Endodermal cell (in vitro differentiated cells): ENCODE data around the gene SRSF10. TPM values are rescaled to one million over a fixed set of nuclear protein-coding genes. Genes with fewer than 3 reads are reported as not detected.
"Not testable (repeated sequence)": the region's sequence is repeated elsewhere in the genome, so short reads cannot be mapped to it uniquely, and the experiment has no call there.

Experiments
- DNase-seq: peaks from one replicate; pipeline ENCODE4 v3.0.0-alpha.2; 2017
- H3K27ac ChIP-seq: 2 replicates; pipeline ENCODE4 v1.5.1; 2013; ENCODE audit warnings: mild to moderate bottlenecking, low read depth, low read length, moderate library complexity
- H3K27me3 ChIP-seq: 2 replicates; pipeline ENCODE4 v1.6.1; 2013; ENCODE audit warnings: mild to moderate bottlenecking, low read length, moderate library complexity; ENCODE audit not compliant: insufficient read depth, control insufficient read depth, poor library complexity, severe bottlenecking
- H3K36me3 ChIP-seq: 2 replicates; pipeline ENCODE4 v1.7.0; 2013; ENCODE audit warnings: mild to moderate bottlenecking, low read length, moderate library complexity; ENCODE audit not compliant: control insufficient read depth, insufficient read depth
- H3K4me1 ChIP-seq: one replicate; pipeline ENCODE4 v1.7.0; 2013; ENCODE audit warnings: low read length; ENCODE audit not compliant: control insufficient read depth, insufficient read depth
- H3K4me3 ChIP-seq: 2 replicates; pipeline ENCODE4 v1.5.1; 2013; ENCODE audit warnings: mild to moderate bottlenecking, low read length, moderate library complexity
- H3K9ac ChIP-seq: 2 replicates; pipeline ENCODE4 v1.6.1; 2013; ENCODE audit warnings: mild to moderate bottlenecking, low read length, moderate library complexity; ENCODE audit not compliant: poor library complexity, severe bottlenecking; ENCODE audit errors: extremely low read depth
- H3K9me3 ChIP-seq: 2 replicates; pipeline ENCODE4 v1.6.1; 2013; ENCODE audit warnings: mild to moderate bottlenecking, low read length, moderate library complexity; ENCODE audit not compliant: control insufficient read depth
- H3K27ac Mint-ChIP-seq: 2 replicates; pipeline ENCODE4 v1.8.0; 2020; ENCODE audit warnings: mixed read lengths
- H3K27me3 Mint-ChIP-seq: 2 replicates; pipeline ENCODE4 v1.8.0; 2021; ENCODE audit warnings: mild to moderate bottlenecking, mixed read lengths; ENCODE audit not compliant: insufficient read depth
- H3K36me3 Mint-ChIP-seq: 2 replicates; pipeline ENCODE4 v1.8.0; 2020; ENCODE audit warnings: low read depth, mixed read lengths
- H3K4me1 Mint-ChIP-seq: 2 replicates; pipeline ENCODE4 v1.8.0; 2020; ENCODE audit warnings: mixed read lengths
- H3K4me3 Mint-ChIP-seq: 2 replicates; pipeline ENCODE4 v1.8.0; 2020; ENCODE audit warnings: mild to moderate bottlenecking, moderate library complexity, mixed read lengths
- H3K9me3 Mint-ChIP-seq: 2 replicates; pipeline ENCODE4 v1.8.0; 2020; ENCODE audit warnings: mild to moderate bottlenecking, mixed read lengths
- WGBS, 2 experiments: methylation state at CpG; one replicate each; pipeline versions ENCODE4 v1.1.5 to v1.1.7; 2013; ENCODE audit warnings: missing lambda C conversion rate in 2 of 2, mixed read lengths in 1 of 2; ENCODE audit not compliant: insufficient coverage in 1 of 2, insufficient read length in 1 of 2; 5-methylcytosine and 5-hydroxymethylcytosine counted together
- total RNA-seq, 2 donors: library from RNA; stranded (reverse); fragmentation: NEBNext Ultra II Directional in 1 of 2; extraction: Animal tissue kit (Norgen Biotek cat#: 25700) in 1 of 2; gene quantifications; 2 replicates in 1 of 2; 3 replicates in 1 of 2; pipeline ENCODE4 v1.2.1, GENCODE V29; 2021
- TF ChIP-seq, protein P1 (sequence below): fragments of 200-600 bp; sonication (generic); conservative IDR thresholded peaks from 2 replicates; pipeline ENCODE4 v1.5.0; 2021; ENCODE audit warnings: antibody characterized with exemption, mild to moderate bottlenecking

SRSF10 gene
- total RNA-seq, 2 donors from 2014 or later = 162 to 170 TPM

DNA sequence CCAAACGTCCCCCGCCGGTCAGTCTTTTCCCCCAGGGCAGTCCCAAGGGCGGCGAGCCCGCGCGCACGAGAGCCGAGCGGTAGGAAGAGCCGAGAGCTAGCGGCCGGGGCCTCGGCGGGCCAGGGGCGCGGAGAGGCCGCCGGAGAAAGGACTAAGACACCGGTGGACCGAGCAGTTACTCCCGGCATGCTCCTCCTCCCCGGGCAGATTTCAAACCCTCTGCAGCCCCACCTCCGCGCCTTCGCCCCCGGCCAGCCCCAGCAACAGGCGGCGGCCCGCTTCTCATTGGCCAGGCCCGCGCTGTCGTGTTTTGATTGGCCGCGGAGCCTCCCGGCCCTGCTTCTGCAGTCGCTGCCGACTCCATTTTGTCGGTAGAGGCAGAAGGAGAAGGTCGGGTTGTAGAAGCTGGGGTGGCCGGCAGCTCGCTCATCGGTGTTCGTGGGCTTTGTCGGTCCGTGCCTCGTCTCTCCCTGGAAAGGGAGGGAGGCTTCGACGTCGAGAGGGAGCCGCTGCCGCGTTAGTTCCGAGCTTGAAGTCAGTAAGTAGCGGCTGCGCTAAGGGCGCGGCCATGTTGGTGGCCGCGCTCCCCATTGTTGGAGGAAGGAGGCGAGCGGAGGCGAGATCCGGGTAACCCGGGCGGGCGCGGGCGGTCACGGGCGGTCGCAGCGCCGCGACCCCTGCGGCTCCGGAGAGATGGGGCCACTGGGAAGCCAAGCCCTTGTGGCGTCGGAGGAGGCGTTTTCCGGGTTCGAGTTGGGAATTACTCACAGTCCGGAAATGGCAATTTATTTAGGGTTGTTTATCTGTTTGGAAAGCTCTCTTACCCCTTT is 20.5 kb downstream of the SRSF10 start, which contains the start of gene PNRC2:
PNRC2 (plus strand) TSS at position 368 of the 830 bp plus-strand sequence. CDS start 1,630 bp downstream, outside the sequence.
- H3K27me3 ChIP-seq = no peaks in the 10 kb centered on the region
- Mint-ChIP-seq H3K27ac (peak within 1 kb of the TSS; percentile 100), H3K4me1 (peaks cover 16% of the 10 kb centered on the region), H3K27me3 (no peaks in the 10 kb centered on the region), H3K4me3 (peak within 1 kb of the TSS; percentile 98), H3K36me3 (peaks cover 19% of the 10 kb centered on the region), H3K9me3 (no peaks in the 10 kb centered on the region)
- DNase-seq = peak; percentile 99
- peaks cover 32% of the 10 kb centered on the region for H3K36me3 ChIP-seq
- H3K27ac ChIP-seq = peak within 1 kb of the TSS; percentile 99
- H3K4me1 ChIP-seq = peaks cover 3% of the 10 kb centered on the region
- TF ChIP-seq, protein P1, sequence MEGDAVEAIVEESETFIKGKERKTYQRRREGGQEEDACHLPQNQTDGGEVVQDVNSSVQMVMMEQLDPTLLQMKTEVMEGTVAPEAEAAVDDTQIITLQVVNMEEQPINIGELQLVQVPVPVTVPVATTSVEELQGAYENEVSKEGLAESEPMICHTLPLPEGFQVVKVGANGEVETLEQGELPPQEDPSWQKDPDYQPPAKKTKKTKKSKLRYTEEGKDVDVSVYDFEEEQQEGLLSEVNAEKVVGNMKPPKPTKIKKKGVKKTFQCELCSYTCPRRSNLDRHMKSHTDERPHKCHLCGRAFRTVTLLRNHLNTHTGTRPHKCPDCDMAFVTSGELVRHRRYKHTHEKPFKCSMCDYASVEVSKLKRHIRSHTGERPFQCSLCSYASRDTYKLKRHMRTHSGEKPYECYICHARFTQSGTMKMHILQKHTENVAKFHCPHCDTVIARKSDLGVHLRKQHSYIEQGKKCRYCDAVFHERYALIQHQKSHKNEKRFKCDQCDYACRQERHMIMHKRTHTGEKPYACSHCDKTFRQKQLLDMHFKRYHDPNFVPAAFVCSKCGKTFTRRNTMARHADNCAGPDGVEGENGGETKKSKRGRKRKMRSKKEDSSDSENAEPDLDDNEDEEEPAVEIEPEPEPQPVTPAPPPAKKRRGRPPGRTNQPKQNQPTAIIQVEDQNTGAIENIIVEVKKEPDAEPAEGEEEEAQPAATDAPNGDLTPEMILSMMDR = peak; percentile 29
- WGBS, 2 experiments = 0 to 2% methylated on average over 31 to 84 of the region's 84 CpGs
- H3K4me3 ChIP-seq = peak within 1 kb of the TSS; percentile 97
- H3K9me3 ChIP-seq = no peaks in the 10 kb centered on the region
- peak within 1 kb of the TSS; percentile 97 for H3K9ac ChIP-seq

DNA sequence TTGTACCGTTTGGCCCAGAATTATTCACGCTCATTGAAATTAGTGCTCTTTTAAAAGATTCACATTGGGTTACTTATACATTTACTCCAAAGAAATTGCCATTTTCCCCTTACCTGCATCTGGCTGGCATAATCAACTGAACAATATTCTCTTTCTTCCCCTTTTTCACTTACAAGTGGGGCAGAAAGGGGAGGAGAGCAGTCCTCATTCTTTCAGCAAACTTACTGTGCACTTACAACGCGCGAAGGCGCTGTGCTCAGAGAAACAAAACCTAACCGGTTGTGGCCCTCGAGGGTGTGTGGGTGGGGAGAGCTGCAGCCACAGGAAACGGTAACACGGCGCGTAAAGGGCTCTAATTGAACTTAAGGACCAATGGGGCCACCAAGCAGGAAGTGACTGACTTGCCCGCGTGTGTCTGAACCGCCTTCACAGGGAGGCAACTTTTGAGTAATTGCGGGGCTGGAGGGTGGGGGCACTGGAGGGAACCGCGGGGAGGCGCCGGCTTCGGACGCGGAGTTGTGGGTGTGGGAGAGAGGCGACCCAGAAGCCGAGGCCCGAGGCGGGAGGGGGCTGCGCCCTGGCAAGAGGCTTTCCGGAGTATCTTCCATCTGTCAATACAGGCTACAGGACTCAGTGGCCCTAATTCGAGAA is 21.2 kb downstream of the SRSF10 start:
- no peaks in the 10 kb centered on the region for H3K9me3 Mint-ChIP-seq
- H3K27me3 Mint-ChIP-seq = no peaks in the 10 kb centered on the region
- Histone ChIP-seq H3K27me3 (no peaks in the 10 kb centered on the region), H3K4me3 (peak overlapping the region; percentile 97), H3K4me1 (peaks cover 3% of the 10 kb centered on the region), H3K36me3 (peaks cover 24% of the 10 kb centered on the region), H3K9ac (peak overlapping the region; percentile 97), H3K27ac (peak overlapping the region; percentile 99), H3K9me3 (no peaks in the 10 kb centered on the region)
- DNase-seq = peak; percentile 91
- peak overlapping the region; percentile 98 for H3K4me3 Mint-ChIP-seq
- WGBS, 2 experiments = 4 to 16% methylated on average over 11 to 30 of the region's 30 CpGs
- peak overlapping the region; percentile 74 for H3K27ac Mint-ChIP-seq
- peaks cover 19% of the 10 kb centered on the region for H3K36me3 Mint-ChIP-seq
- peaks cover 19% of the 10 kb centered on the region for H3K4me1 Mint-ChIP-seq
- TF ChIP-seq, protein P1 = peak; percentile 34

DNA sequence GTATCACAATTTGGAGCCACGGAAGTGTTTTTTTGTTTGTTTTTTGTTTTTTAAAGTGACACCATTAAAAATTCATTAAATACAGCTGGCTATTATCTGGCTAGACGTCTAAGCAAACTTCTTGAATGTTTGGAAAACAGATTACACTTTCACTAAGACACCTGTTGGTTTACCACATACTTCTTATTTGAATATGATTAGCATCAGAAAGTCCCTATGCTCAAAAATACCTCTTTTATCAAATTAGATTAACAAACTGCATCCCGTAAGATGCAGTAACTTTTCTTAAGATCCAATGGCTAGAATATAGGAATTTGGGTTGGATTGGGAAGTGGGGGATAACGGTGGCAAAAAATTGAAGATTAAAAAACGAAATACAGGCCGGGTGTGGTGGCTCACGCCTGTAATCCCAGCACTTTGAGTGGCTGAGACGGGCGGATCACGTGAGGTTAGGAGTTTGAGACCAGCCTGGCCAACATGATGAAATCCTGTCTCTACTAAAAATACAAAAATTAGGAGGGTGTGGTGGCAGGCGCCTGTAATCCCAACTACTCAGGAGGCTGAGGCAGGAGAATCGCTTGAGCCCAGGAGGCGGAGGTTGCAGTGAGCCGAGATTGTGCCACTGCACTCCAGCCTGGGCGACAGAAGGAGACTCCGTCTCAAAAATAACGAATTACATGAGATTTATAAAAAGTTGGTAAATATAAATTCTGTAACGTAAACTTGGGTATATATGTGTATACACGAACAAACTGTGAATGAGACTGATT is 21.9 kb downstream of the SRSF10 start:
- Mint-ChIP-seq H3K27ac (peak overlapping the region; percentile 74), H3K4me1 (peaks cover 19% of the 10 kb centered on the region), H3K36me3 (peaks cover 19% of the 10 kb centered on the region), H3K4me3 (peak overlapping the region; percentile 98)
- not testable (repeated sequence) for H3K9me3 ChIP-seq, H3K4me1 ChIP-seq, H3K27me3 Mint-ChIP-seq, H3K9me3 Mint-ChIP-seq, H3K27ac ChIP-seq, DNase-seq, H3K9ac ChIP-seq, H3K27me3 ChIP-seq
- WGBS, 2 experiments = 90 to 94% methylated on average over 12 to 19 of the region's 19 CpGs
- H3K36me3 ChIP-seq = peaks cover 18% of the 10 kb centered on the region
- peak overlapping the region; percentile 97 for H3K4me3 ChIP-seq
